Tibial nerve (tissue), 4 donors: Measurements from ENCODE around the gene RAB1B. TPM values are rescaled to one million over a fixed set of nuclear protein-coding genes. Genes with fewer than 3 reads are reported as not detected.

Experiments used
- DNase-seq, 2 donors: peaks; one replicate each; pipeline ENCODE4 v3.0.0-alpha.2; 2019; ENCODE audit warnings: low spot score in 2 of 2
- H3K27ac ChIP-seq, 4 donors: fragments of 200-600 bp; sonication (generic) in 3 of 4; one replicate each; pipeline ENCODE4 v1.5.1; 2017 to 2019; ENCODE audit warnings: mild to moderate bottlenecking in 1 of 4
- H3K27me3 ChIP-seq, 2 donors: fragments of 200-600 bp; sonication (generic) in 1 of 2; one replicate each; pipeline versions ENCODE4 v1.5.1 to v1.6.0; 2017 to 2019
- H3K36me3 ChIP-seq, 3 donors: fragments of 200-600 bp; sonication (generic); one replicate each; pipeline ENCODE4 v1.5.1; 2018 to 2019
- H3K4me1 ChIP-seq, 4 donors: fragments of 200-600 bp; sonication (generic) in 3 of 4; one replicate each; pipeline ENCODE4 v1.5.1; 2017 to 2019
- H3K4me3 ChIP-seq, 4 donors: fragments of 200-600 bp; sonication (generic) in 3 of 4; one replicate each; pipeline ENCODE4 v1.5.1; 2017 to 2019; ENCODE audit warnings: mild to moderate bottlenecking in 1 of 4, moderate library complexity in 1 of 4
- H3K9me3 ChIP-seq, 4 donors: fragments of 200-600 bp; sonication (generic) in 3 of 4; one replicate each; pipeline ENCODE4 v1.5.1; 2017 to 2019
- CTCF ChIP-seq, 5 experiments: fragments of 200-600 bp in 3 of 5; fragments of 450-650 bp in 2 of 5; sonication (generic) in 3 of 5; IDR thresholded peaks; one replicate each; pipeline ENCODE4 v1.5.1; 2016 to 2019; ENCODE audit warnings: antibody characterized with exemption in 5 of 5, mild to moderate bottlenecking in 3 of 5, moderate library complexity in 2 of 5
- EP300 ChIP-seq, 2 donors: sonication (generic); formaldehyde crosslinking; IDR thresholded peaks; one replicate each; pipeline ENCODE4 v1.6.1; 2017; ENCODE audit warnings: antibody characterized with exemption in 2 of 2, mild to moderate bottlenecking in 1 of 2
- POLR2A ChIP-seq, 2 donors: fragments of 450-650 bp; IDR thresholded peaks; one replicate each; pipeline ENCODE4 v1.6.1; 2017; ENCODE audit warnings: antibody characterized with exemption in 2 of 2, mild to moderate bottlenecking in 2 of 2, moderate library complexity in 2 of 2
- WGBS, 2 donors: methylation state at CpG; one replicate each; pipeline ENCODE4 v1.1.5; 2018; 5-methylcytosine and 5-hydroxymethylcytosine counted together
- total RNA-seq, 4 donors: library from RNA; depleted of rRNA; stranded (reverse); fragments of >200 nt; gene quantifications; one replicate each; pipeline ENCODE4 v1.1.0, GENCODE V29; 2016

RAB1B gene
- total RNA-seq, 4 donors from 2014 or later = 76.3 to 144 (median 96.8) TPM

DNA sequence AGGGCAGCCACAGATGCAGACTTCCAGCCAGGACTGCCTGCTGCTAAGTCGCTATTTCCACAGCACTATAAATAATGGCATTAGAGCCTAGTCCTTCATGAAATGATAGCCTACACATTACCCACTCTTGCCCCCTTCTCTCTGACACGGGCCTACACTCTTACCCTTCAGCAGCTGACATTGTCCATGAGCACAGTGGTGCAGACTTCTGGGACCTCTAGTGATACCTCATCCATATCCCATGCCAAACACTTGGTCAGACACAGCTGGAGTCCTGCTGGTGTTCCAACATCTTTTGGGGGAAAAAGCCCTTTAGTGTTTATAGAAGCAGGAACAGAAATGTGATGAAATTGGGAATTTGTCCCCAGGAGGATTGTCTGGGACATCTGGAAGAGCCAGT is 43.4 kb upstream of the RAB1B start:
- H3K36me3 ChIP-seq = peaks cover 0 to 67% (median 4%) of the 10 kb centered on the region in 3 donors
- H3K9me3 ChIP-seq = no peaks in the 10 kb centered on the region
- no peak overlapping the region for H3K27ac ChIP-seq
- H3K27me3 ChIP-seq = no peaks in the 10 kb centered on the region
- H3K4me1 ChIP-seq = peaks cover 0 to 3% (median 0%) of the 10 kb centered on the region in 4 donors
- WGBS, 2 donors = 71 to 76% methylated on average over 2 of the region's 2 CpGs
- TF ChIP-seq POLR2A (IDR thresholded peaks at IDR 0.05) (no peak), CTCF (IDR thresholded peaks at IDR 0.05) (no peak), EP300 (IDR thresholded peaks at IDR 0.05) (no peak)
- H3K4me3 ChIP-seq = no peak overlapping the region
- no peak for DNase-seq

- no peak overlapping the region for H3K4me3 ChIP-seq
- H3K36me3 ChIP-seq = peaks cover 0 to 67% (median under 1%) of the 10 kb centered on the region in 3 donors
- peaks cover 0 to 3% (median 0%) of the 10 kb centered on the region in 4 donors for H3K4me1 ChIP-seq
- H3K27me3 ChIP-seq = no peaks in the 10 kb centered on the region
- H3K9me3 ChIP-seq = no peaks in the 10 kb centered on the region
- DNase-seq = no peak
- H3K27ac ChIP-seq = no peak overlapping the region
- no peak for TF ChIP-seq EP300 (IDR thresholded peaks at IDR 0.05)
- TF ChIP-seq CTCF (IDR thresholded peaks at IDR 0.05) = no peak
- no peak for TF ChIP-seq POLR2A (IDR thresholded peaks at IDR 0.05)
Observed at GRCh38 chr11:66226101-66226500, 42.3 kb upstream of the RAB1B start.

DNA sequence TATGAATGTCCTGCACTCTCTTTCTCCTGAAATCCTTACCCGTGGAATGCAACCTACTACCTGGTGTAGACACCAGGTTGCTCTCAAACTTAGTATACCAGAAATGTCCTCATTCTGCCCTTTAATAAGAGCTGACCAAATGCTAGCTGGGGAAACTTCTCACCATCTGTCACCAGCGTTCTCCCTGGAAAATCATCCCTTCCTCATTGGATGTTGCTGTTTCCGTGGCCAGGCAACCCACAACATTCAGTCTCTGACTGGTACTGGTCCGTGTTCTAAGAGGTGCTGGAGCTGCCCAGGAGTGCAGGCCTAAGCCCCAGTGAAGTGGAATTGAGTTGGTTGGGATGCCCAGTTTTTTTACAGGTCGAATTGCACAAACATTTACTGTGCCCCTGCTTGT is 40.7 kb upstream of the RAB1B start:
- H3K36me3 ChIP-seq = peaks cover 0 to 72% (median 0%) of the 10 kb centered on the region in 3 donors
- H3K4me1 ChIP-seq = no peaks in the 10 kb centered on the region
- no peaks in the 10 kb centered on the region for H3K27me3 ChIP-seq
- no peak overlapping the region for H3K4me3 ChIP-seq
- 81 to 88% methylated on average over 5 of the region's 5 CpGs for WGBS, 2 donors
- no peaks in the 10 kb centered on the region for H3K9me3 ChIP-seq
- H3K27ac ChIP-seq = no peak overlapping the region
- no peak for DNase-seq
- no peak for TF ChIP-seq EP300 (IDR thresholded peaks at IDR 0.05)
- no peak for TF ChIP-seq POLR2A (IDR thresholded peaks at IDR 0.05)
- no peak for TF ChIP-seq CTCF (IDR thresholded peaks at IDR 0.05)

DNA sequence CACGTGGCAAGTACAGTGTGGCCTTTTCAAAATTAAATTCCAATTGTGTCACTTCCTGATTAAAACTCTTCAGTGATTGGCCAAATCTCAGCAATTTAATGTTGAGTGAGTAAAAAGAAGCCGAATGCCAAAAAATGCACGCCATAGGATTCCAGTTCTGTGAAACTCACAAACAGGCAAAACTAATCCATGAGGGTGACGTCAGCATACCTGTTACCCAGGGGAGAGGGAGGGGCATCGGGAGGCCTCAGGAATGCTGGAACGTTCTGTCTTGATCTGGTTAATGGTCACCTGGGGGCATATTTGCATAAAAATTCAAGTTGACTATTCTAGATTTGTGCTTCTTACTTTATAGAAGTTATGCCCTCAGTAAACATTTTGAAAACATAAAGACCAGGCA is 39.9 kb upstream of the RAB1B start:
- no peak overlapping the region for H3K27ac ChIP-seq
- H3K4me3 ChIP-seq = no peak overlapping the region
- DNase-seq = no peak
- H3K9me3 ChIP-seq = no peaks in the 10 kb centered on the region
- H3K27me3 ChIP-seq = no peaks in the 10 kb centered on the region
- no peaks in the 10 kb centered on the region for H3K4me1 ChIP-seq
- H3K36me3 ChIP-seq = peaks cover 0 to 81% (median 0%) of the 10 kb centered on the region in 3 donors
- WGBS, 2 donors = 73% methylated on average over 6 of the region's 6 CpGs
- no peak for TF ChIP-seq POLR2A (IDR thresholded peaks at IDR 0.05)
- TF ChIP-seq CTCF (IDR thresholded peaks at IDR 0.05) = no peak
- TF ChIP-seq EP300 (IDR thresholded peaks at IDR 0.05) = no peak

DNA sequence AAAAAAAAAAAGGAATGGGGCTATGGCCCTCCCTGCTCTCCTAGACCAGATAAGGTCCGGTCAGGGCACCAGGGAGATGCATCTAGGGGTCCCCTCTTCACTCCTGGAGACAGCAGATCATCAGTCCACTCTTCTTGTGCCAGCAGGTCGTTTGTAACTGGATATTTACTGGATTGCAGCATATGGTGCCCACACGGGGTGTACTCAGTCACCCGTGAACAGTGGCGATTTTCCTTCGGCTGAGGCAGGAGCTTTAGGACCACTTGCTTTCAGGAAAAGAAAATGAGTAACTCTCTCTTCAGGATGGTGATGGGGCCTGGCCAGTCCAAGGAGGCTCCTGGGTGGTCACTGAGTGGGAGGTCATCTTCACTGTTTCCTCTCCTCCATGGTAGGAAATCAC is 38.3 kb upstream of the RAB1B start:
- Histone ChIP-seq H3K27ac (no peak overlapping the region), H3K4me3 (no peak overlapping the region), H3K4me1 (no peaks in the 10 kb centered on the region), H3K9me3 (no peaks in the 10 kb centered on the region), H3K27me3 (no peaks in the 10 kb centered on the region), H3K36me3 (peaks cover 0 to 83% (median 5%) of the 10 kb centered on the region in 3 donors)
- DNase-seq = no peak
- TF ChIP-seq CTCF (IDR thresholded peaks at IDR 0.05) (no peak), EP300 (IDR thresholded peaks at IDR 0.05) (no peak), POLR2A (IDR thresholded peaks at IDR 0.05) (no peak)
- WGBS, 2 donors = 80 to 85% methylated on average over 6 of the region's 6 CpGs
